Fibroblast of lung (primary cell): ENCODE results near the gene HECW1.

Experiments used
- EZH2 ChIP-seq: IDR thresholded peaks from 2 replicates; pipeline ENCODE4 v1.5.1; 2012; ENCODE audit warnings: low read length, control low read depth, mild to moderate bottlenecking; ENCODE audit errors: missing control alignments
- TF ChIP-seq, protein P1 (sequence below), 2 donors: IDR thresholded peaks in 1 of 2; conservative IDR thresholded peaks in 1 of 2; 1 replicate in 1 of 2; 2 replicates in 1 of 2; pipeline ENCODE4 v1.5.1; 2011 to 2012; ENCODE audit warnings: low read length in 2 of 2, control low read depth in 1 of 2, inconsistent platforms in 1 of 2, low read depth in 1 of 2, mild to moderate bottlenecking in 1 of 2

- TF ChIP-seq EZH2 = no peak
- TF ChIP-seq, protein P1, sequence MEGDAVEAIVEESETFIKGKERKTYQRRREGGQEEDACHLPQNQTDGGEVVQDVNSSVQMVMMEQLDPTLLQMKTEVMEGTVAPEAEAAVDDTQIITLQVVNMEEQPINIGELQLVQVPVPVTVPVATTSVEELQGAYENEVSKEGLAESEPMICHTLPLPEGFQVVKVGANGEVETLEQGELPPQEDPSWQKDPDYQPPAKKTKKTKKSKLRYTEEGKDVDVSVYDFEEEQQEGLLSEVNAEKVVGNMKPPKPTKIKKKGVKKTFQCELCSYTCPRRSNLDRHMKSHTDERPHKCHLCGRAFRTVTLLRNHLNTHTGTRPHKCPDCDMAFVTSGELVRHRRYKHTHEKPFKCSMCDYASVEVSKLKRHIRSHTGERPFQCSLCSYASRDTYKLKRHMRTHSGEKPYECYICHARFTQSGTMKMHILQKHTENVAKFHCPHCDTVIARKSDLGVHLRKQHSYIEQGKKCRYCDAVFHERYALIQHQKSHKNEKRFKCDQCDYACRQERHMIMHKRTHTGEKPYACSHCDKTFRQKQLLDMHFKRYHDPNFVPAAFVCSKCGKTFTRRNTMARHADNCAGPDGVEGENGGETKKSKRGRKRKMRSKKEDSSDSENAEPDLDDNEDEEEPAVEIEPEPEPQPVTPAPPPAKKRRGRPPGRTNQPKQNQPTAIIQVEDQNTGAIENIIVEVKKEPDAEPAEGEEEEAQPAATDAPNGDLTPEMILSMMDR (conservative IDR thresholded peaks at IDR 0.05 in 1 of 2, IDR thresholded peaks at IDR 0.05 in 1 of 2; ENCODE audit: low read depth in 1 of 2, low read length in 2 of 2) = no peak
Measured at GRCh38 chr7:43141091-43141490, 28.6 kb downstream of the HECW1 start.
